Astrocyte of the cerebellum (primary cell): ENCODE results near the gene ELL.

Experiments used
- DNase-seq: peaks from one replicate; pipeline ENCODE4 v3.0.0-alpha.2; 2011; ENCODE audit warnings: low read depth
- H3K4me3 ChIP-seq: 2 replicates; pipeline ENCODE4 v1.5.1; 2011; ENCODE audit warnings: mild to moderate bottlenecking, low read depth, low read length, moderate library complexity
- CTCF ChIP-seq: IDR thresholded peaks from 2 replicates; pipeline ENCODE4 v1.5.1; 2012; ENCODE audit warnings: low read length, low read depth, moderate library complexity, mild to moderate bottlenecking; ENCODE audit errors: missing control alignments
- in situ Hi-C: cut with HindIII; loops from 2 replicates; pipeline ENCODE4 v1.10.0; 2017; ENCODE audit warnings: low sequenced_read_pairs

The ELL gene

GRCh38 chr19:18521692-18522123, at the start of gene ELL:
Gene ELL, minus strand, starts transcription at chr19:18522070. Its CDS starts 15 bp downstream, at chr19:18522055.
- peak within 1 kb of the TSS; percentile 95 for H3K4me3 ChIP-seq
- in situ Hi-C loops: no loop called here
- no peak for DNase-seq
- TF ChIP-seq CTCF: no peak

GRCh38 chr19:18568367-18568766, 46.5 kb upstream of the ELL start:
- DNase-seq: no peak
- H3K4me3 ChIP-seq: no peak overlapping the region
- no peak for TF ChIP-seq CTCF
- in situ Hi-C loops: no loop called here

- in situ Hi-C loops: no loop called here
- TF ChIP-seq CTCF: no peak
Measured at GRCh38 chr19:18566953-18567352, 45.1 kb upstream of the ELL start.

GRCh38 chr19:18562086-18562485, 40.2 kb upstream of the ELL start:
- in situ Hi-C loops: no loop called here
- no peak for TF ChIP-seq CTCF
- no peak for DNase-seq
- H3K4me3 ChIP-seq: no peak overlapping the region

More at GRCh38 chr19:18566953-18567352, 45.1 kb upstream of the ELL start:
- no peak overlapping the region for H3K4me3 ChIP-seq
- no peak for DNase-seq

- in situ Hi-C loops: no loop called here
- TF ChIP-seq CTCF: no peak
- no peak overlapping the region for H3K4me3 ChIP-seq
- DNase-seq: no peak
Measured at GRCh38 chr19:18559685-18560084, 37.8 kb upstream of the ELL start.

- in situ Hi-C loops: no loop called here
- H3K4me3 ChIP-seq: peak overlapping the region; percentile 83
- TF ChIP-seq CTCF: no peak
- no peak for DNase-seq
Measured at GRCh38 chr19:18558604-18559003, 36.7 kb upstream of the ELL start.

GRCh38 chr19:18558202-18558555, 36.3 kb upstream of the ELL start:
- TF ChIP-seq CTCF: no peak
- DNase-seq: no peak
- in situ Hi-C loops: no loop called here
- H3K4me3 ChIP-seq: peak overlapping the region; percentile 83
